Natural killer cell (primary cell): Measurements from ENCODE around the gene PATJ. TPM values are rescaled to one million over a fixed set of nuclear protein-coding genes. Genes with fewer than 3 reads are reported as not detected.
"Not testable (repeated sequence)": the region's sequence is repeated elsewhere in the genome, so short reads cannot be mapped to it uniquely, and the experiment has no call there.

Experiments
- ATAC-seq, 3 donors: fragments of 150-1000 bp in 2 of 3; fragments of 200-7000 bp in 1 of 3; cut with Tn5 transposase; 1 replicate in 1 of 3; 2 replicates in 2 of 3; pipeline ENCODE4 v1.10.0; 2021; ENCODE audit warnings: mild to moderate bottlenecking in 2 of 3, moderate library complexity in 2 of 3
- DNase-seq, 2 donors: peaks; one replicate each; pipeline versions ENCODE4 v3.0.0 to v3.0.0-alpha.2; 2013 to 2021; ENCODE audit warnings: mixed read lengths in 1 of 2
- H3K27ac ChIP-seq: one replicate; pipeline ENCODE4 v1.5.1; 2013; ENCODE audit warnings: mild to moderate bottlenecking, low read length
- H3K27me3 ChIP-seq: one replicate; pipeline ENCODE4 v1.6.1; 2013; ENCODE audit warnings: low read length; ENCODE audit not compliant: control insufficient read depth, insufficient read depth
- H3K36me3 ChIP-seq: one replicate; pipeline ENCODE4 v1.6.1; 2013; ENCODE audit warnings: low read length; ENCODE audit not compliant: control insufficient read depth, insufficient read depth
- H3K4me1 ChIP-seq: one replicate; pipeline ENCODE4 v1.6.1; 2013; ENCODE audit warnings: low read length; ENCODE audit not compliant: control insufficient read depth, insufficient read depth
- H3K4me3 ChIP-seq: one replicate; pipeline ENCODE4 v1.5.1; 2013; ENCODE audit warnings: low read length
- H3K9me3 ChIP-seq: one replicate; pipeline ENCODE4 v1.6.1; 2013; ENCODE audit warnings: low read length; ENCODE audit not compliant: control insufficient read depth, insufficient read depth
- H3K27ac Mint-ChIP-seq, 2 donors: one replicate each; pipeline ENCODE4 v1.8.0; 2022; ENCODE audit warnings: mild to moderate bottlenecking in 2 of 2, mixed read lengths in 2 of 2, moderate library complexity in 1 of 2
- H3K27me3 Mint-ChIP-seq, 2 donors: one replicate each; pipeline ENCODE4 v1.8.0; 2022; ENCODE audit warnings: low read depth in 2 of 2, mixed read lengths in 2 of 2
- H3K36me3 Mint-ChIP-seq: one replicate; pipeline ENCODE4 v1.8.0; 2022; ENCODE audit warnings: mixed read lengths
- H3K4me1 Mint-ChIP-seq, 2 donors: one replicate each; pipeline ENCODE4 v1.8.0; 2022; ENCODE audit warnings: mixed read lengths in 2 of 2
- H3K4me3 Mint-ChIP-seq: one replicate; pipeline ENCODE4 v1.8.0; 2022; ENCODE audit warnings: mild to moderate bottlenecking, moderate library complexity, mixed read lengths
- H3K9me3 Mint-ChIP-seq, 2 donors: one replicate each; pipeline ENCODE4 v1.8.0; 2022; ENCODE audit warnings: mixed read lengths in 2 of 2
- CTCF ChIP-seq: fragments of 200-600 bp; IDR thresholded peaks from one replicate; pipeline ENCODE4 v1.8.0; 2022; ENCODE audit warnings: antibody characterized with exemption
- WGBS: methylation state at CpG from one replicate; pipeline ENCODE4 v1.1.7; 2013; ENCODE audit warnings: missing lambda C conversion rate; ENCODE audit not compliant: insufficient coverage; 5-methylcytosine and 5-hydroxymethylcytosine counted together
- intact Hi-C: fragments of 100-400 bp; cut with micrococcal nuclease; formaldehyde crosslinking; loops from one replicate; pipeline ENCODE4 v1.14.2; 2022
- total RNA-seq, 4 donors: library from RNA; stranded (reverse); fragments of 120-200 nt in 1 of 4; gene quantifications; one replicate each; pipeline versions ENCODE4 v1.2.3 to v1.2.4, GENCODE V29; 2013 to 2022

PATJ gene
- total RNA-seq, 3 donors from 2014 or later (not counting 1 experiment from before 2014, with no cell fraction given) = 15.0 to 18.5 (median 16.7) TPM

DNA sequence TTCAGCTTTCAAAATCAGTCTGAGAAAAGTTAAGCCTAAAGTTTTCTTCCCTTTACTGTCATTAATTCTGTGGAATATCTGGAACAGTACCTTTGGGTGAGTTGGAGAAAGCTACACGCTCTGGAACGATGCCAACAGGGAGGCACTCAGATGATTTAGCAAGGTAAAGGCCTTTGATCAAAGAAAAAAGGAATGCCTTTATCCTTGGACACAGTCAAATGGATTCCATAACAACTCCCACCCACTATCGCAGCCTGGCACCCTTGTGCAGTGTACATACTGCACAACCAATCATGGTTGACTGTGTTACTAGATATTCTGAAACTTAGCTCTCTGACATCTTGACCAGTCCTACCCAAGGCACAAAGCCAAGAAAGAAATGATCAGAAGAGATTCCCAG, 218.7 kb downstream of the PATJ start:
- Histone ChIP-seq H3K36me3 (no peaks in the 10 kb centered on the region), H3K4me3 (no peak overlapping the region), H3K4me1 (no peaks in the 10 kb centered on the region), H3K27ac (no peak overlapping the region), H3K27me3 (no peaks in the 10 kb centered on the region), H3K9me3 (no peaks in the 10 kb centered on the region)
- Mint-ChIP-seq H3K9me3 (no peaks in the 10 kb centered on the region), H3K4me3 (no peak overlapping the region), H3K4me1 (no peaks in the 10 kb centered on the region), H3K27me3 (no peaks in the 10 kb centered on the region), H3K27ac (no peak overlapping the region), H3K36me3 (no peaks in the 10 kb centered on the region)
- no peak for ATAC-seq
- no peak for TF ChIP-seq CTCF
- DNase-seq = no peak
- 93% methylated on average over 3 of the region's 3 CpGs for WGBS
- intact Hi-C loops = no loop called here

DNA sequence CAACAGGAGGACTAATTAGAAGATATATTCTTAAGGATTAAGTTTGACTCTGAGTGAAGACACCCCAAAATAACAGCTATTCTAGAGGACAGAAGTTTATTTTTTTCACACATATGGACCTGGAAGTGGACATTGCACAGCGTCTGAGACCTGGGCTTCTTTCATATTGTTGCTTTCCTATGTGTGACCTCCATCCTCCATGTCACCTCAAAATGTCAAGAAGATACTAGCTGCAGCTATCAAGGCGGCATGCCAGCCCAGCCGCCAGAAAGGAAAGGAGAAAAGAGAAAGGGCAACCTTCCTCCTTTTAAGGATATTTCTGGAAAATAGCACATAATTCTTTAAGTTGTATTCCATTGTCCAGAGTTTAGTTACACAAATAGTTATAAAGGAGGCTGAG, 220.4 kb downstream of the PATJ start:
- intact Hi-C loops = no loop called here
- 94% methylated on average over 1 of the region's 3 CpGs for WGBS

GRCh38 chr1:61966450-61967225, 224.4 kb downstream of the PATJ start:
- H3K27ac Mint-ChIP-seq, H3K36me3 ChIP-seq, ATAC-seq, H3K4me3 Mint-ChIP-seq, H3K9me3 ChIP-seq, H3K9me3 Mint-ChIP-seq, intact Hi-C loops, H3K4me1 Mint-ChIP-seq, H3K36me3 Mint-ChIP-seq, H3K4me1 ChIP-seq, H3K27me3 Mint-ChIP-seq, DNase-seq, H3K27me3 ChIP-seq, H3K27ac ChIP-seq, H3K4me3 ChIP-seq: not testable (repeated sequence)
- WGBS = 95% methylated on average over 9 of the region's 9 CpGs

More for the DNA sequence above, 220.4 kb downstream of the PATJ start:
- no peak overlapping the region for H3K27ac Mint-ChIP-seq
- H3K4me1 Mint-ChIP-seq = no peaks in the 10 kb centered on the region
- Histone ChIP-seq H3K4me3 (no peak overlapping the region), H3K9me3 (no peaks in the 10 kb centered on the region), H3K4me1 (no peaks in the 10 kb centered on the region), H3K36me3 (no peaks in the 10 kb centered on the region), H3K27ac (no peak overlapping the region), H3K27me3 (no peaks in the 10 kb centered on the region)
- H3K9me3 Mint-ChIP-seq = no peaks in the 10 kb centered on the region
- DNase-seq (no peak), ATAC-seq (no peak)
- no peak overlapping the region for H3K4me3 Mint-ChIP-seq
- TF ChIP-seq CTCF = no peak
- H3K27me3 Mint-ChIP-seq = no peaks in the 10 kb centered on the region
- H3K36me3 Mint-ChIP-seq = no peaks in the 10 kb centered on the region

DNA sequence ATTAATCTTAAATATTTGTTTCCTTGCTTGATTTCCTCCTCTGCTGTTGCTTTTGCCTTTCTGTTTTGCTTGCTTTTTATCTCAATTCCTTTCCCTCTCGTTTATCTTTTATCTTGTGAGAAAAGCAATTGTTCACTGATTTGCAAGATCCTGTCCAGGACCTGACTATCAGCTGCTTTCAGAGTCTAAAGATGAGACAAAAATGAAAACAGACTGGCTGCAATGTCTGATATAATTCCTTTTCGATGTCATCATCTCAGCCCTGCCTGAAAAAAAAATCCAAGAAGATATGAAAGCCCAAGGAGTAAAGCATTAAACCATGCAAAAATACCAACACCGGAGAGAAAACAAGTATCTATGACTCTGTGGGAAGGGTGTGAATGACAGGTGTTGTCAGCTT, 225.5 kb downstream of the PATJ start:
- Mint-ChIP-seq H3K4me3 (no peak overlapping the region), H3K4me1 (no peaks in the 10 kb centered on the region), H3K27ac (no peak overlapping the region), H3K27me3 (no peaks in the 10 kb centered on the region), H3K9me3 (no peaks in the 10 kb centered on the region), H3K36me3 (no peaks in the 10 kb centered on the region)
- WGBS = 72% methylated on average over 3 of the region's 3 CpGs
- intact Hi-C loops = no loop called here
- Histone ChIP-seq H3K36me3 (no peaks in the 10 kb centered on the region), H3K4me3 (no peak overlapping the region), H3K4me1 (no peaks in the 10 kb centered on the region), H3K27me3 (no peaks in the 10 kb centered on the region), H3K27ac (no peak overlapping the region), H3K9me3 (no peaks in the 10 kb centered on the region)
- TF ChIP-seq CTCF = no peak
- ATAC-seq (no peak), DNase-seq (no peak)
